GM19240 (cell line): ENCODE results near the gene ZDHHC7.
"Not testable (repeated sequence)": the region's sequence is repeated elsewhere in the genome, so short reads cannot be mapped to it uniquely, and the experiment has no call there.

Source experiments
- DNase-seq: peaks from one replicate; pipeline ENCODE4 v3.0.0; 2011; ENCODE audit warnings: low spot score; ENCODE audit not compliant: insufficient read length

The ZDHHC7 gene, protein sequence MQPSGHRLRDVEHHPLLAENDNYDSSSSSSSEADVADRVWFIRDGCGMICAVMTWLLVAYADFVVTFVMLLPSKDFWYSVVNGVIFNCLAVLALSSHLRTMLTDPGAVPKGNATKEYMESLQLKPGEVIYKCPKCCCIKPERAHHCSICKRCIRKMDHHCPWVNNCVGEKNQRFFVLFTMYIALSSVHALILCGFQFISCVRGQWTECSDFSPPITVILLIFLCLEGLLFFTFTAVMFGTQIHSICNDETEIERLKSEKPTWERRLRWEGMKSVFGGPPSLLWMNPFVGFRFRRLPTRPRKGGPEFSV

DNA sequence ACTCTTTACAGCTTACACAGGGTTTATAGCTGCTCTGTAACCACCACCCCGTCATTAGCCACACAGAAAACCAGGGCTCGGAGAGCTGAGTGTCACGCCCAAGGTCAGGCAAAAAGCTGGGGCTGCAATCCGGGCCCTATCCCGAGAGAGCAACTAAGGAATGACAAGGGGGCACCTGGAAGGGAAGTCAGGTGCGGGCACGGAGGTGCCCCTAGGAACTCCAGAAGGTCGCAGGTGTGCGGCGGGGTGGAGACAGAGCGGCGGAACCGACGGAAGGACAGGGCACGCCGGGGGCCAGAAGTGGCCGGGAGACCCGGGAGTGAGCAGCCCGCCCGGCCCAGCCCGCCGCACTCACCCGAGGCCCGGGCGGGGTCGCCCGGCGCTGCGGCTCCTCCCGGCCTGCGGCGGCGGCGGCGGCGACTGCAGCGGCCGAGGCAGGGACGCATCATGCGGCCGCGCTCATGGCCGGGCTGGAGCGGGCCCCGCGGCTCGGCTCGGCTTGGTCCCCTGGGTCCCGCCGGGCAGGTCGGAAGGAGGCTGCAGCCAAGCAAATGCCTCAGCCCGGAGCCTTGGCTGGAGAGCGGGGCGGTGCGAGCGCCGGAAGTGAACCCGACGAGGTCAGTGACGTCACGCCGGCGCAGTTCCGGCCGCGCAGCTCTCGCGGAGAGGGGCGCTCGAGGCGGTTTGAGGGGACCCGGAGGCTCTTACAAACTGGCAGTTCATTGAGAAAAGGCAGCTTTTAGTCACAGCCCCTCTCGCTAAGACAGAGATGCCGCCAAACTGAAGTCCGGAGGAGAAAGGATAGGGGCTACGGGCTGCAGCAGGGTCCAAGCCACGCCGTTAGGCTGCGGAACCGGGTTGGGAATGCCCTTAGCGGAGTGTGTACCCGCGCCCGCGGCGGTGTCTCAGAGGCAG lies at the start of gene ZDHHC7:
ZDHHC7 (minus strand) TSS at position 605 of the 915 bp plus-strand sequence. CDS start 20,917 bp downstream, outside the sequence.
- peak; percentile 90 for DNase-seq

DNA sequence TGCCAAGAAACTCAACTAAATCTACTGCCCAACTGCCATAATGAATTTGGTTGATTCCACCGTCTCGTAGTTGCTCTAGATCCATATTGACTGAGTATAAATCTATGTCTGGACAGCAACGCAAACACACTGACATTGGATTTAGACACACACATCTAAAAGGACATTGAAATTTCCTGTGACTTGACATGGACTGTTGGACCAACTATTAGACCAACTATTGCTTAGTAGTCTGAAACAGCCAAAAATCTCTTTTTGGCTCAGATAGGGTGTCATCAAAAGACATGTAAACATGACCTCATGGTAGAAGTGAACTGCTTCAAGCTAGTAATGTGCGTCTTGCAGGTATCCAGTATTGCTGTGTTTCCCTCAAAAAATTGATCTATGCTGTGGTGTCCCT lies 47.6 kb upstream of the ZDHHC7 start:
- no peak for DNase-seq

DNA sequence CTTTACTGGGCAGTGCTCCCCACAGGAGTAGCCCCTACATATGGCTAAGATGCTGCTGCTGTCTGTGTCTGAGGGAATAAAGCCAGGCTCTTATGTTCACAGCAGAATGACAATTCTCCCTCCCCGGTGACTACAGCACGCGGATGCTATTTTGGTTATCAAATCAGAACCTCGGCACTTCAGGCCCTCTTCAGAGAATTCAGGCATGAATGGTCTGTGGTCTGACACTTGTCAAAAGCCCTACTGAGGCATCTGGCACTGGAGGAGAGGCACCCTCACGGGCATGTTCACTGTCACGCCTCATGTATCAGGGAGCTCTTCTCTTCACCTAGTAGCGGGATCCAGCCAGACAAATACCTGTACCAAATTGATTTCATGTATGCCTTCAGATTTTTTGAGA lies 46.6 kb upstream of the ZDHHC7 start:
- no peak for DNase-seq

- no peak for DNase-seq
Measured at GRCh38 chr16:85057212-85057889, 46.0 kb upstream of the ZDHHC7 start.

DNA sequence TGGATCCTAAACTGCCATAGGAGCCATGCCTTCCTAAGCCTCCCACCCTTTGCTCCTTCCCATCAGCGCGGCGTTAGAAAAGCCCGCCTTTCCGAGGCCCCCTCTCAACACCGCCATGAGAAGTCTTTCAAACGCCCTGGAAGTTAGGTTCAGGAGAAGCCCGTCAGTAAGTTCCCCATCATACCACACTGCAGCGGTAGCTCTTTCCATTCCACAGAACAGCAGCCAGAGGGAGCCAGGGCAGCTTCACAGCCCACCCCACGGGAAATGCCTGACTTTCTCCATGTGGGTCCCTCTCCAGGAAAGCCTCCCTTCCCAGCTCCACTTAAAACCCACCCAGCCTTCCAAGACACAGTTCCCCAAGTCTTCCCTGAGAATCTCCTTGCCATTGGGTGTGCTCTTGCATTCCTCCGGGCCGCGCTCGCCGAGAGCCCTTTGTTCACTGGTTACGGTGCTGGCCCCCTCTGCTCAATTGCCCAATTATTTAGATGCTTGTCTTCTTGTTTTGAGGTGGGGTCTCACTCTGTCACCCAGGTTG lies 44.9 kb upstream of the ZDHHC7 start:
- no peak for DNase-seq

- peak; percentile 56 for DNase-seq
Measured at GRCh38 chr16:85055493-85056210, 44.3 kb upstream of the ZDHHC7 start.

DNA sequence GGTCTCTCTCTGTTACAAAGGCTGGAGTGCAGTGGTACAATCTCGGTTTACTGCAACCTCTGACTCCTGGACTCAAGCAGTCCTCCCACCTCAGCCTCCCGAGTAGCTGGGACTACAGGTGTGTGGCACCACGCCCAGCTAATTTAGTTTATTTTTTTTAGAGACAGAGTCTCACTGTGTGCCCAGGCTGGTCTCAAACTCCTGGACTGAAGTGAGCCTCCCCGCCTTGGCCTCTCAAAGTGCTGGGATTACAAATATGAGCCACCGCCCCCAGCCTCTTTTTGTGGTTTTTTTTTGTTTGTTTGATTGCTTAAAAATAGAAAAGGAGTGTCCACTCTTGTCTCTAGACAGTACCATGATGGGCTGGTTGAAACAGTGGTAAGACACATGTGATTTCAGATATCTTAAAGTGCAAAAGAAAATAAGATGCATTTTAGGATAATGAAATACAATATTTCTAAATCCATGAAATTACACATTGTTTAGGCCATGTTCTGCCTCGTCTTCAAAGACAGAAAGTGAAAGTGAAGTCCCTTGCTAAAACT lies 43.7 kb upstream of the ZDHHC7 start:
- no peak for DNase-seq

DNA sequence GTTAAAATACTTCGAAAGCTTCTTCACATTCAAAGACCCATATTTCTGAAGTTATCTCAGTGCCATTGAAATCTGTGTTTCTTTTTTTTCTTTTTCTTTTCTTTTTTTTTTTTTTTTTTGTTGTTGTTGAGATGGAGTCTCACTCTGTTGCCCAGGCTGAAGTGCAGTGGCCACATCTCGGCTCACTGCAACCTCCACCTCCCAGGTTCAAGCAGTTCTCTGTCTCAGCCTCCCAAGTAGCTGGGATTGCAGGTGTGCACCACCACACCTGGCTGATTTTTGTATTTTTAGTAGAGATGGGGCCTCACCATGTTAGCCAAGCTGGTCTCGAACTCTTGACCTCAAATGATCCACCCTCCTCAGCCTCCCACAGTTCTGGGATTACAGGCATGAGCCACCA lies 43.0 kb upstream of the ZDHHC7 start:
- not testable (repeated sequence) for DNase-seq

- no peak for DNase-seq
Measured at GRCh38 chr16:85052536-85052935, 41.2 kb upstream of the ZDHHC7 start.

GRCh38 chr16:85051683-85052082 lies 40.3 kb upstream of the ZDHHC7 start:
- no peak for DNase-seq

GRCh38 chr16:85051067-85051581 lies 39.8 kb upstream of the ZDHHC7 start:
- no peak for DNase-seq

DNA sequence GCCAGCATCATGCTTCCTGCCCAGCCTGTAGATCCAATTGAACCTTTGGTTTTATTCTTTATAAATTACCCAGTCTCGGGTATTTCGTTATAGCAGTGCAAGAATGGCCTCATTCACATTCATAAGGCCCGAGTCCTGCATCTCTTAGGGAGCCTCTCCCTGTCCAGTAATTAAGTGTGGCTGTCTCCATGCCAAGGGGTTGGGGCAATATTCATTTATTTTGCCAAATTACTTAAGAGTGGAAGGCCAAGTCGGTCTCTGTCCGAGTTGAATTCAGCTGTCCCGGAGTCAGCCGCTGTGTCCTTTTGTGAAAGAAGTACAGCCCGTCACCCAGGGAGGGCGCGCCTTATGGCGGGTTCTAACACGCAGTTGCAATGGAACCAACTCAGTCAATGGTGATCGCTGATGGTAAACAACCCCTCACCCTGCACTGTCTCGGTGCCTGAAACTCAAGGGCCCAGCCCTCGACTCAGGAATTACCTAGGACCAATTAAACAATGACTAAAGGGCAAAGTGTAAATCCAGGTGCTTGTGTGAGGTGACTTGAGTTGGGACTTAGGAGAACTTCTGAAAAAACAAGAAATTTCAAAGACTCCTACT lies 38.5 kb upstream of the ZDHHC7 start:
- no peak for DNase-seq

DNA sequence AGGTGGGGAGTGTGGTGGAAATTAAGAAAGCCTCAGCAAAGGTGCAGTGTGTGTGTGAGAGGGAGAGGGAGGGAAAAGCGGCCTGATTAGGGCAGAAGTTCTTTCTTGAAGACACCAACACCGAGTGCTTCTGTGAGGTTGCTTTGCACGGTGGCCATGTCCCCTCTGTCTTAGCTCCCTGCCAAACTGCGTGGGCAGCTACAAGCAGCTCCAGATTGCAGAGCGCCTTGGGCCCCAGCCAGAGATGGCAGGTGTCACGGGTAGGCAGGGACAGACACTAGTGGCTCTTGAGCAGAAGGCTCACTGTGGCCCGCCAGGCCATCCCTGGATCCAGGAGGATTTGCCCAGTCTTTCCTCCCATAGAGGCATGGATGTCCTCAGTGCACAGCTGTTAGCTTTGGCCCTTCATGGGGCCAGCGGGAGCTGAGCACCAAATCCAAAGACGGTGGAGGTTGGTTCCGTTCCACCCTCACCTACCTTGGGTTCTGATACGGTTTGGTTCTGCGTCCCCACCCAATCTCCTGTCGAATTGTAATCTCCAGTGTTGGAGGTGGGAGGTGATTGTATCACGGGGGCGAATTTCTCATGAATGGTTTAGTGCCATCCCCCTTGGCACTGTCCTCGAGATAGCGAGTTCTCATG lies 37.7 kb upstream of the ZDHHC7 start:
- DNase-seq, result no peak

GRCh38 chr16:85047867-85048455 lies 36.6 kb upstream of the ZDHHC7 start:
- no peak for DNase-seq

GRCh38 chr16:85046931-85047866 lies 35.9 kb upstream of the ZDHHC7 start:
- no peak for DNase-seq

GRCh38 chr16:85046472-85046916 lies 35.2 kb upstream of the ZDHHC7 start:
- DNase-seq, result no peak

DNA sequence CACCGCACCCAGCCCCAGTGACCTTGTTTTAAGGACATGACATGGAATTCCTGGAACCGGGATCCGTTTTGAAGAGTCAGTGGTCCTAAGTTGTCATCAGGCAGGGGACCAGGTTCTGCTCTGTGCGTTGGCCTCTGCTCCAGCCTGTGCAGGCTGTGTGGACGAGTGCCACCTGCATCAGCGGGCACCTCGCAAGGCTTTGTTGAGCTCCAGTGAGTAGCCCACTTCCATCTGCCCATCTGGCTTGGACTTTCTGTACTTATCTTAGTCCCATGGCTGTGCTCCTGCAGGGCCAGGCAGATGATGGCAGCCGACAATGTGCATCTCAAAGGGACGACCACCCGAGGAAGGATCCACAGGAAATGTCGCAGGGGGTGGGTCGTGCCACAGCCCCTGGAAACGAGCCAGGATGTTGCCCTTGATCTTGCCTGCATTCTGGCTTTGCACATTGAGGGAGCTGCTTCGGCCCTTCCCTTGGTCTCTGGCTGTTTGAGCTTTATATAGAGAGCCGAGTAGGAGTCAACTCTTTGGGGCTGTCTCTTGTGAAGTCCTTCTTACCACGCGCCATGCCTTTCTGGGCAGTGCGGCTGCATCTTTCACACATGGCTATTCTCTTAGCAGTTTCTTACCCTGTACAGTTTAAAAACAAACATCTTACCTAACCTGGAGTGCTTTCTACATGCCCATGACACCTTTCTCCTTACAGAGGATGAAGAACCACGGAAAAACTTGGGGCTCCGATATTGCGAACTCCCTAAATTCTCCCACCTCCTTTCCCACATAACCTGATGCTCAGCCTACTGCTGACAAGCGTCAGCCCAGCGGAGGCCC lies 34.5 kb upstream of the ZDHHC7 start:
- no peak for DNase-seq
